HG03354 (cell line): Measurements from ENCODE around the gene ERBIN.
A peak's percentile ranks its signal among the peaks of the same experiment; 100 is the strongest.
"Not testable (repeated sequence)": the region's sequence is repeated elsewhere in the genome, so short reads cannot be mapped to it uniquely, and the experiment has no call there.

ENCODE experiments used
- ATAC-seq: cut with Tn5 transposase; IDR thresholded peaks from one replicate; pipeline ENCODE4 v1.9.1; 2021; ENCODE audit warnings: mild to moderate bottlenecking; ENCODE audit not compliant: unreplicated experiment, poor library complexity, severe bottlenecking

Gene ERBIN

GRCh38 chr5:65914641-65915196, 11.7 kb upstream of the ERBIN start:
- no peak for ATAC-seq

GRCh38 chr5:65915661-65916060, 10.7 kb upstream of the ERBIN start:
- not testable (repeated sequence) for ATAC-seq

GRCh38 chr5:65916066-65916465, 10.3 kb upstream of the ERBIN start:
- ATAC-seq: no peak

- ATAC-seq: no peak
Observed at GRCh38 chr5:65916636-65917035, 9.7 kb upstream of the ERBIN start.

GRCh38 chr5:65919773-65920172, 6.6 kb upstream of the ERBIN start:
- ATAC-seq: no peak

GRCh38 chr5:65923339-65923738, 3.0 kb upstream of the ERBIN start:
- no peak for ATAC-seq

GRCh38 chr5:65924366-65925043, 1.9 kb upstream of the ERBIN start:
- peak; percentile 15 for ATAC-seq

GRCh38 chr5:65925044-65925600, 1.3 kb upstream of the ERBIN start:
- peak; percentile 66 for ATAC-seq

- ATAC-seq: peak; percentile 66
Observed at GRCh38 chr5:65925601-65926275, 637 bp upstream of the ERBIN start.

GRCh38 chr5:65926893-65927292, 518 bp downstream of the ERBIN start:
- no peak for ATAC-seq

- peak; percentile 28 for ATAC-seq
Observed at GRCh38 chr5:65927503-65928321, 1.3 kb downstream of the ERBIN start.

- no peak for ATAC-seq
Observed at GRCh38 chr5:65928322-65928752, 2.0 kb downstream of the ERBIN start.

GRCh38 chr5:65928860-65929259, 2.5 kb downstream of the ERBIN start:
- no peak for ATAC-seq

GRCh38 chr5:65932676-65933075, 6.3 kb downstream of the ERBIN start:
- no peak for ATAC-seq

- ATAC-seq: no peak
Observed at GRCh38 chr5:65933295-65933694, 6.9 kb downstream of the ERBIN start.

- peak; percentile 98 for ATAC-seq
Observed at GRCh38 chr5:65938256-65938655, 11.9 kb downstream of the ERBIN start.

- no peak for ATAC-seq
Observed at GRCh38 chr5:65943771-65944170, 17.4 kb downstream of the ERBIN start.

- ATAC-seq: no peak
Observed at GRCh38 chr5:65946198-65946745, 19.9 kb downstream of the ERBIN start.

- ATAC-seq: no peak
Observed at GRCh38 chr5:65948115-65948747, 21.9 kb downstream of the ERBIN start.
